OCI-LY1 (cell line): Measurements from ENCODE around the gene SLC39A5.
A peak's percentile ranks its signal among the peaks of the same experiment; 100 is the strongest.

ENCODE experiments used
- CTCF ChIP-seq: fragments of 200-600 bp; sonication (generic), shearing (Covaris generic); IDR thresholded peaks from 2 replicates; pipeline ENCODE4 v1.5.1; 2017; ENCODE audit warnings: mild to moderate bottlenecking, antibody characterized with exemption, low read length, moderate library complexity, mixed read lengths
- EZH2 ChIP-seq: fragments of 200-600 bp; sonication (generic), shearing (Covaris generic); IDR thresholded peaks from 2 replicates; pipeline ENCODE4 v1.8.0; 2017; ENCODE audit warnings: borderline replicate concordance, mixed run types, mild to moderate bottlenecking, antibody characterized with exemption, low read length, moderate library complexity, mixed read lengths

GRCh38 chr12:56193025-56193578, 36.7 kb upstream of the SLC39A5 start:
- TF ChIP-seq CTCF (peak; percentile 90), EZH2 (no peak)
